MM.1S (cell line): ENCODE results near the gene TRIM63.

Experiments used
- DNase-seq: peaks from one replicate; pipeline ENCODE4 v3.0.0-alpha.2; 2015
- H2AFZ ChIP-seq: fragments of 300-600 bp; sonication (generic); 2 replicates; pipeline ENCODE4 v1.6.0; 2016; ENCODE audit warnings: antibody characterized with exemption, low read length
- H3F3A ChIP-seq: fragments of 300-600 bp; sonication (generic); 2 replicates; pipeline ENCODE4 v1.6.1; 2016; ENCODE audit warnings: mild to moderate bottlenecking, antibody characterized with exemption, low read length, moderate library complexity, mixed read lengths; ENCODE audit not compliant: insufficient read depth
- H3K27ac ChIP-seq: fragments of 300-600 bp; sonication (generic); 2 replicates; pipeline ENCODE4 v1.5.1; 2016; ENCODE audit warnings: mild to moderate bottlenecking, low read length
- H3K27me3 ChIP-seq: fragments of 300-600 bp; sonication (generic); replicated peaks from 2 replicates; pipeline ENCODE4 v1.6.0; 2016; ENCODE audit warnings: low read length; ENCODE audit not compliant: insufficient read depth
- H3K36me3 ChIP-seq: fragments of 300-600 bp; sonication (generic); replicated peaks from 2 replicates; pipeline ENCODE4 v1.6.1; 2016; ENCODE audit warnings: mild to moderate bottlenecking, low read length, mixed read lengths; ENCODE audit not compliant: insufficient read depth
- H3K4me1 ChIP-seq: fragments of 300-600 bp; sonication (generic); 2 replicates; pipeline ENCODE4 v1.6.1; 2016; ENCODE audit warnings: low read length, mixed read lengths
- H3K4me2 ChIP-seq: fragments of 300-600 bp; sonication (generic); 2 replicates; pipeline ENCODE4 v1.6.0; 2016; ENCODE audit warnings: low read depth, low read length
- H3K4me3 ChIP-seq: fragments of 300-600 bp; sonication (generic); 2 replicates; pipeline ENCODE4 v1.5.1; 2016; ENCODE audit warnings: low read length, mixed read lengths
- H3K79me2 ChIP-seq: fragments of 300-600 bp; sonication (generic); 2 replicates; pipeline ENCODE4 v1.6.1; 2016; ENCODE audit warnings: mixed run types, low read length, mixed read lengths
- H3K9ac ChIP-seq: fragments of 300-600 bp; sonication (generic); 2 replicates; pipeline ENCODE4 v1.6.1; 2016; ENCODE audit warnings: low read length, mixed read lengths
- H3K9me2 ChIP-seq: fragments of 300-600 bp; sonication (generic); replicated peaks from 2 replicates; pipeline ENCODE4 v1.6.1; 2016; ENCODE audit warnings: mild to moderate bottlenecking, low read length, mixed read lengths; ENCODE audit not compliant: insufficient read depth
- H3K9me3 ChIP-seq: fragments of 300-600 bp; sonication (generic); replicated peaks from 2 replicates; pipeline ENCODE4 v1.6.1; 2016; ENCODE audit warnings: mild to moderate bottlenecking, low read length, mixed read lengths; ENCODE audit not compliant: insufficient read depth
- H4K20me1 ChIP-seq: fragments of 300-600 bp; sonication (generic); 2 replicates; pipeline ENCODE4 v1.6.1; 2016; ENCODE audit warnings: mild to moderate bottlenecking, low read length, moderate library complexity, mixed read lengths; ENCODE audit not compliant: insufficient read depth
- EZH2 ChIP-seq: fragments of 300-600 bp; sonication (generic); optimal IDR thresholded peaks from 2 replicates; pipeline ENCODE3; 2017; ENCODE audit warnings: low read depth, mild to moderate bottlenecking, antibody characterized with exemption, low read length, mixed read lengths
- EZH2phosphoT487 ChIP-seq: fragments of 300-600 bp; sonication (generic); IDR thresholded peaks from 2 replicates; pipeline ENCODE4 v1.6.1; 2018; ENCODE audit warnings: antibody characterized with exemption, low read length
- TF ChIP-seq, protein P1 (sequence below): fragments of 300-600 bp; sonication (generic); IDR thresholded peaks from 2 replicates; pipeline ENCODE4 v1.5.1; 2016; ENCODE audit warnings: antibody characterized with exemption, low read length, mixed read lengths

The TRIM63 gene

GRCh38 chr1:26005434-26006105 lies 61.9 kb downstream of the TRIM63 start:
- Histone ChIP-seq H3K4me2 (no peak overlapping the region), H3F3A (no peaks in the 10 kb centered on the region), H3K4me1 (no peaks in the 10 kb centered on the region), H3K9me2 (no peaks in the 10 kb centered on the region), H3K79me2 (no peaks in the 10 kb centered on the region), H3K36me3 (no peaks in the 10 kb centered on the region), H3K27me3 (no peaks in the 10 kb centered on the region), H3K9me3 (no peaks in the 10 kb centered on the region), H3K27ac (no peak overlapping the region), H3K9ac (no peak overlapping the region), H4K20me1 (no peaks in the 10 kb centered on the region), H2AFZ (no peak overlapping the region), H3K4me3 (no peak overlapping the region)
- TF ChIP-seq, protein P1, sequence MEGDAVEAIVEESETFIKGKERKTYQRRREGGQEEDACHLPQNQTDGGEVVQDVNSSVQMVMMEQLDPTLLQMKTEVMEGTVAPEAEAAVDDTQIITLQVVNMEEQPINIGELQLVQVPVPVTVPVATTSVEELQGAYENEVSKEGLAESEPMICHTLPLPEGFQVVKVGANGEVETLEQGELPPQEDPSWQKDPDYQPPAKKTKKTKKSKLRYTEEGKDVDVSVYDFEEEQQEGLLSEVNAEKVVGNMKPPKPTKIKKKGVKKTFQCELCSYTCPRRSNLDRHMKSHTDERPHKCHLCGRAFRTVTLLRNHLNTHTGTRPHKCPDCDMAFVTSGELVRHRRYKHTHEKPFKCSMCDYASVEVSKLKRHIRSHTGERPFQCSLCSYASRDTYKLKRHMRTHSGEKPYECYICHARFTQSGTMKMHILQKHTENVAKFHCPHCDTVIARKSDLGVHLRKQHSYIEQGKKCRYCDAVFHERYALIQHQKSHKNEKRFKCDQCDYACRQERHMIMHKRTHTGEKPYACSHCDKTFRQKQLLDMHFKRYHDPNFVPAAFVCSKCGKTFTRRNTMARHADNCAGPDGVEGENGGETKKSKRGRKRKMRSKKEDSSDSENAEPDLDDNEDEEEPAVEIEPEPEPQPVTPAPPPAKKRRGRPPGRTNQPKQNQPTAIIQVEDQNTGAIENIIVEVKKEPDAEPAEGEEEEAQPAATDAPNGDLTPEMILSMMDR: no peak
- TF ChIP-seq EZH2 (no peak), EZH2phosphoT487 (no peak)
- no peak for DNase-seq

DNA sequence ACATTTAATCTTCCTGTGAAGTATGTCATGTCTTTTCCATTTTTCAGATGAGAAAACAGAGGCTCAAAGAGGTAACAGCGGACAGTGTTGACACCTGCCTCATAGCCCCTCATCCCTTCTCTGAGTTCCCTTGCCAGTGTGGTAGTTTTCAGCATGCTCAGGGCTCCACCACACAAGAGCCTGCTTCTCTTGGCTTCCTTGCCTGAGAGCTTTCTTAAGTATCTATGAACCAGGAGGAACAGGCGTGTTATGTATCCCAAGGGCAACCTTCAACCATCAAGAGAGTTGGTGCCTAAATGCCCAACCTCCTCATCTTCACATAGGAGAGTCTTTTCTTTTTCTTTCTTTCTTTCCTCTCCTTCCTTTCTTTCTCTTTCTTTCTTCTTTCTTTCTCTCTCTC lies 63.7 kb downstream of the TRIM63 start:
- Histone ChIP-seq H3F3A (no peaks in the 10 kb centered on the region), H4K20me1 (no peaks in the 10 kb centered on the region), H3K79me2 (no peaks in the 10 kb centered on the region), H3K9me2 (no peaks in the 10 kb centered on the region), H3K4me1 (peaks cover 1% of the 10 kb centered on the region), H3K9ac (no peak overlapping the region), H3K4me3 (no peak overlapping the region), H3K27ac (no peak overlapping the region), H3K4me2 (no peak overlapping the region), H2AFZ (no peak overlapping the region), H3K36me3 (no peaks in the 10 kb centered on the region), H3K9me3 (no peaks in the 10 kb centered on the region), H3K27me3 (no peaks in the 10 kb centered on the region)
- TF ChIP-seq EZH2 (no peak), EZH2phosphoT487 (no peak)
- TF ChIP-seq, protein P1: no peak
- DNase-seq: no peak

GRCh38 chr1:26003262-26003661 lies 64.2 kb downstream of the TRIM63 start:
- Histone ChIP-seq H3F3A (no peaks in the 10 kb centered on the region), H2AFZ (no peak overlapping the region), H3K4me3 (no peak overlapping the region), H3K9me3 (no peaks in the 10 kb centered on the region), H4K20me1 (no peaks in the 10 kb centered on the region), H3K9ac (no peak overlapping the region), H3K36me3 (no peaks in the 10 kb centered on the region), H3K4me1 (peaks cover 5% of the 10 kb centered on the region), H3K9me2 (no peaks in the 10 kb centered on the region), H3K27ac (no peak overlapping the region), H3K79me2 (no peaks in the 10 kb centered on the region), H3K4me2 (no peak overlapping the region), H3K27me3 (no peaks in the 10 kb centered on the region)
- DNase-seq: no peak
- TF ChIP-seq EZH2phosphoT487 (no peak), EZH2 (no peak)
- TF ChIP-seq, protein P1: no peak
